ENCODE data around the gene GAGE13.
"Not testable (repeated sequence)": the region's sequence is repeated elsewhere in the genome, so short reads cannot be mapped to it uniquely, and the experiment has no call there.

The GAGE13 gene, protein sequence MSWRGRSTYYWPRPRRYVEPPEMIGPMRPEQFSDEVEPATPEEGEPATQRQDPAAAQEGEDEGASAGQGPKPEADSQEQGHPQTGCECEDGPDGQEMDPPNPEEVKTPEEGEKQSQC
- long read RNA-seq: 0 reads

DNA sequence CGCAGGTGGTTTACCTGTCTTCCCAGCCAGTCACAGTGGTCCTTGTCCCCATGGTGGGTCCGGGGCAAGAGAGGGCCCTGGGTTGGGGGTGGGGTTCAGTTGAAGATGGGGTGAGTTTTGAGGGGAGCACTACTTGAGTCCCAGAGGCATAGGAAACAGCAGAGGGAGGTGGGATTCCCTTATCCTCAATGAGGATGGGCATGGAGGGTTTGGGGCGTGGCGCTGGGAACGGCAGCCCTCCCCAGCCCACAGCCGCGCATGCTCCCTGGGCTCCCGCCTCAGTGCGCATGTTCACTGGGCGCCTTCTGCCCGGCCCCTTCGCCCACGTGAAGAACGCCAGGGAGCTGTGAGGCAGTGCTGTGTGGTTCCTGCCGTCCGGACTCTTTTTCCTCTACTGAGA, at the start of gene GAGE13:
GAGE13 (plus strand) TSS at position 301 of the 400 bp plus-strand sequence. CDS start 1,156 bp downstream, outside the sequence.
- not testable (repeated sequence) for H3K27ac ChIP-seq (replicated peaks); H3K27me3 ChIP-seq (ENCODE audit: insufficient read depth, poor library complexity, severe bottlenecking); H3K4me3 ChIP-seq (replicated peaks; ENCODE audit: insufficient read depth, low read length); DNase-seq (ENCODE audit: low read depth in 1 of 2, low spot score in 1 of 2)

DNA sequence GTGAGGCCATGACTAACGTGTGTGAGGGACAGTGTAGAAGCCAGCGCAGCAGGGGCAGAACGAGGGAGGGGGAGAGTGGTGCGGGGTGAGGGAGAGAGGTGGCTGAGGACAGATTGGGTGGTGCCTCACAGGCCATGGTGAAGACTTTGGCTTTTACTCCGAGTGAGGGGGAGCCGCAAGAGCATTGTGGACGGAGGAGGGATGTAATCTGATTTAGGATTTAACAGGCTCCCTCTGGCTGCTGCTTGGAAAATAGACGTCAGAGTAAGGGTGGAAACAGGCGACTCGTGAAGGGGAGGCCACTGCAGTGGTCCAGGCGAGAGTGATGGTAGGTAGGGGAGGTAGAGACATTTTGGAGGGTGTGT, 48.8 kb upstream of the GAGE13 start:
- Histone ChIP-seq H3K4me3 (replicated peaks; ENCODE audit: insufficient read depth, low read length) (no peak overlapping the region), H3K27ac (replicated peaks) (no peak overlapping the region), H3K27me3 (ENCODE audit: insufficient read depth, poor library complexity, severe bottlenecking) (no peaks in the 10 kb centered on the region)
- TF ChIP-seq, protein P1, sequence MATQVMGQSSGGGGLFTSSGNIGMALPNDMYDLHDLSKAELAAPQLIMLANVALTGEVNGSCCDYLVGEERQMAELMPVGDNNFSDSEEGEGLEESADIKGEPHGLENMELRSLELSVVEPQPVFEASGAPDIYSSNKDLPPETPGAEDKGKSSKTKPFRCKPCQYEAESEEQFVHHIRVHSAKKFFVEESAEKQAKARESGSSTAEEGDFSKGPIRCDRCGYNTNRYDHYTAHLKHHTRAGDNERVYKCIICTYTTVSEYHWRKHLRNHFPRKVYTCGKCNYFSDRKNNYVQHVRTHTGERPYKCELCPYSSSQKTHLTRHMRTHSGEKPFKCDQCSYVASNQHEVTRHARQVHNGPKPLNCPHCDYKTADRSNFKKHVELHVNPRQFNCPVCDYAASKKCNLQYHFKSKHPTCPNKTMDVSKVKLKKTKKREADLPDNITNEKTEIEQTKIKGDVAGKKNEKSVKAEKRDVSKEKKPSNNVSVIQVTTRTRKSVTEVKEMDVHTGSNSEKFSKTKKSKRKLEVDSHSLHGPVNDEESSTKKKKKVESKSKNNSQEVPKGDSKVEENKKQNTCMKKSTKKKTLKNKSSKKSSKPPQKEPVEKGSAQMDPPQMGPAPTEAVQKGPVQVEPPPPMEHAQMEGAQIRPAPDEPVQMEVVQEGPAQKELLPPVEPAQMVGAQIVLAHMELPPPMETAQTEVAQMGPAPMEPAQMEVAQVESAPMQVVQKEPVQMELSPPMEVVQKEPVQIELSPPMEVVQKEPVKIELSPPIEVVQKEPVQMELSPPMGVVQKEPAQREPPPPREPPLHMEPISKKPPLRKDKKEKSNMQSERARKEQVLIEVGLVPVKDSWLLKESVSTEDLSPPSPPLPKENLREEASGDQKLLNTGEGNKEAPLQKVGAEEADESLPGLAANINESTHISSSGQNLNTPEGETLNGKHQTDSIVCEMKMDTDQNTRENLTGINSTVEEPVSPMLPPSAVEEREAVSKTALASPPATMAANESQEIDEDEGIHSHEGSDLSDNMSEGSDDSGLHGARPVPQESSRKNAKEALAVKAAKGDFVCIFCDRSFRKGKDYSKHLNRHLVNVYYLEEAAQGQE (IDR thresholded peaks at IDR 0.05; ENCODE audit: insufficient replicate concordance, low read depth): no peak
- TF ChIP-seq POLR2AphosphoS5 (IDR thresholded peaks at IDR 0.05; ENCODE audit: low read depth) (no peak), SPI1 (IDR thresholded peaks at IDR 0.05; ENCODE audit: borderline replicate concordance, low read depth) (no peak), GABPA (IDR thresholded peaks at IDR 0.05; ENCODE audit: low read depth) (no peak)
- TF ChIP-seq, protein P2, sequence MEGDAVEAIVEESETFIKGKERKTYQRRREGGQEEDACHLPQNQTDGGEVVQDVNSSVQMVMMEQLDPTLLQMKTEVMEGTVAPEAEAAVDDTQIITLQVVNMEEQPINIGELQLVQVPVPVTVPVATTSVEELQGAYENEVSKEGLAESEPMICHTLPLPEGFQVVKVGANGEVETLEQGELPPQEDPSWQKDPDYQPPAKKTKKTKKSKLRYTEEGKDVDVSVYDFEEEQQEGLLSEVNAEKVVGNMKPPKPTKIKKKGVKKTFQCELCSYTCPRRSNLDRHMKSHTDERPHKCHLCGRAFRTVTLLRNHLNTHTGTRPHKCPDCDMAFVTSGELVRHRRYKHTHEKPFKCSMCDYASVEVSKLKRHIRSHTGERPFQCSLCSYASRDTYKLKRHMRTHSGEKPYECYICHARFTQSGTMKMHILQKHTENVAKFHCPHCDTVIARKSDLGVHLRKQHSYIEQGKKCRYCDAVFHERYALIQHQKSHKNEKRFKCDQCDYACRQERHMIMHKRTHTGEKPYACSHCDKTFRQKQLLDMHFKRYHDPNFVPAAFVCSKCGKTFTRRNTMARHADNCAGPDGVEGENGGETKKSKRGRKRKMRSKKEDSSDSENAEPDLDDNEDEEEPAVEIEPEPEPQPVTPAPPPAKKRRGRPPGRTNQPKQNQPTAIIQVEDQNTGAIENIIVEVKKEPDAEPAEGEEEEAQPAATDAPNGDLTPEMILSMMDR (IDR thresholded peaks at IDR 0.05; ENCODE audit: insufficient read depth, low read length): no peak
- no peak for DNase-seq (ENCODE audit: low read depth in 1 of 2, low spot score in 1 of 2)

- Histone ChIP-seq H3K4me3 (replicated peaks; ENCODE audit: insufficient read depth, low read length) (no peak overlapping the region), H3K27ac (replicated peaks) (no peak overlapping the region), H3K27me3 (ENCODE audit: insufficient read depth, poor library complexity, severe bottlenecking) (no peaks in the 10 kb centered on the region)
- no peak for DNase-seq (ENCODE audit: low read depth in 1 of 2, low spot score in 1 of 2)
- TF ChIP-seq GABPA (IDR thresholded peaks at IDR 0.05; ENCODE audit: low read depth): no peak
- TF ChIP-seq POLR2AphosphoS5 (IDR thresholded peaks at IDR 0.05; ENCODE audit: low read depth): no peak
- TF ChIP-seq, protein P2 (IDR thresholded peaks at IDR 0.05; ENCODE audit: insufficient read depth, low read length): no peak
- TF ChIP-seq, protein P1 (IDR thresholded peaks at IDR 0.05; ENCODE audit: insufficient replicate concordance, low read depth): no peak
- TF ChIP-seq SPI1 (IDR thresholded peaks at IDR 0.05; ENCODE audit: borderline replicate concordance, low read depth): no peak
Measured at GRCh38 chrX:49284212-49284611, 47.2 kb upstream of the GAGE13 start.

- TF ChIP-seq, protein P1 (IDR thresholded peaks at IDR 0.05; ENCODE audit: insufficient replicate concordance, low read depth): no peak
- TF ChIP-seq GABPA (IDR thresholded peaks at IDR 0.05; ENCODE audit: low read depth) (no peak), SPI1 (IDR thresholded peaks at IDR 0.05; ENCODE audit: borderline replicate concordance, low read depth) (no peak), POLR2AphosphoS5 (IDR thresholded peaks at IDR 0.05; ENCODE audit: low read depth) (no peak)
- TF ChIP-seq, protein P2 (IDR thresholded peaks at IDR 0.05; ENCODE audit: insufficient read depth, low read length): no peak
- H3K27ac ChIP-seq (replicated peaks): no peak overlapping the region
- no peak overlapping the region for H3K4me3 ChIP-seq (replicated peaks; ENCODE audit: insufficient read depth, low read length)
- no peak for DNase-seq (ENCODE audit: low read depth in 1 of 2, low spot score in 1 of 2)
- H3K27me3 ChIP-seq (ENCODE audit: insufficient read depth, poor library complexity, severe bottlenecking): no peaks in the 10 kb centered on the region
Measured at GRCh38 chrX:49286136-49286535, 45.2 kb upstream of the GAGE13 start.

All from HL-60 (cell line).